Activated CD4-positive, alpha-beta memory T cell treated with anti-CD3 and anti-CD28 coated beads, Interleukin-2, amount 10 ng/mL, durations not matched to agents 7 days and 5 days (primary cell): ENCODE measurements around the gene KRTAP13-3. TPM values are rescaled to one million over a fixed set of nuclear protein-coding genes. Genes with fewer than 3 reads are reported as not detected.

ENCODE experiments used
- CTCF ChIA-PET: fragments of 350-600 bp; sonication (Branson Sonifier 250); formaldehyde crosslinking; loops from one replicate; lab custom pipeline; 2021; ENCODE audit warnings: antibody characterized with exemption, inconsistent platforms; lab: Charles Lee
- POLR2A ChIA-PET: fragments of 350-600 bp; sonication (Branson Sonifier 250); formaldehyde crosslinking; loops from one replicate; lab custom pipeline; 2021; ENCODE audit warnings: antibody characterized with exemption; lab: Charles Lee
- DNase-seq: peaks from one replicate; pipeline ENCODE4 v3.0.0-alpha.2; 2020
- H3K27ac Mint-ChIP-seq: one replicate; pipeline ENCODE4 v1.8.0; 2021; ENCODE audit warnings: mild to moderate bottlenecking, mixed read lengths
- H3K27me3 Mint-ChIP-seq: one replicate; pipeline ENCODE4 v1.8.0; 2021; ENCODE audit warnings: mixed read lengths
- H3K36me3 Mint-ChIP-seq: one replicate; pipeline ENCODE4 v1.8.0; 2021; ENCODE audit warnings: low read depth, mixed read lengths
- H3K4me1 Mint-ChIP-seq: one replicate; pipeline ENCODE4 v1.8.0; 2021; ENCODE audit warnings: mixed read lengths
- H3K4me3 Mint-ChIP-seq: one replicate; pipeline ENCODE4 v1.8.0; 2021; ENCODE audit warnings: mild to moderate bottlenecking, mixed read lengths
- H3K9me3 Mint-ChIP-seq: one replicate; pipeline ENCODE4 v1.8.0; 2021; ENCODE audit warnings: mixed read lengths
- total RNA-seq, 2 experiments: library from RNA; stranded (reverse); gene quantifications; one replicate each; pipeline ENCODE4 v1.2.3, GENCODE V29; 2021

The KRTAP13-3 gene, protein sequence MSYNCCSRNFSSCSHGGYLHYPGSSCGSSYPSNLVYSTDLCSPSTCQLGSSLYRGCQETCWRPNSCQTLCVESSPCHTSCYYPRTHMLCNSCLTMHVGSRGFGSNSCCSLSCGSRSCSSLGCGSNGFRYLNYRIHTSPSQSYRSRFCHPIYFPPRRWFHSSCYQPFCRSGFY
- total RNA-seq, result not detected

- POLR2A ChIA-PET, result no interaction called here
- Mint-ChIP-seq H3K27ac (no peak within 1 kb of the TSS), H3K27me3 (peaks cover 1% of the 10 kb centered on the region), H3K36me3 (no peaks in the 10 kb centered on the region), H3K4me3 (no peak within 1 kb of the TSS), H3K4me1 (no peaks in the 10 kb centered on the region), H3K9me3 (no peaks in the 10 kb centered on the region)
- CTCF ChIA-PET, result no interaction called here
- DNase-seq, result no peak
These were observed at the start of gene KRTAP13-3 for GRCh38 chr21:30425826-30426225. Gene KRTAP13-3 (minus strand): TSS chr21:30425926. CDS start chr21:30425912, 14 bp downstream.

- CTCF ChIA-PET, result no interaction called here
- H3K36me3 Mint-ChIP-seq, result no peaks in the 10 kb centered on the region
These were observed 43.4 kb upstream of the KRTAP13-3 start for GRCh38 chr21:30468900-30469714.

GRCh38 chr21:30463713-30464112 is 38.0 kb upstream of the KRTAP13-3 start:
- H3K27me3 Mint-ChIP-seq, result no peaks in the 10 kb centered on the region
- CTCF ChIA-PET, result interaction anchor here (0.7 kb wide), 1 partner anchor 1359 kb away, joined by 4 read pairs; no protein-coding TSS in a partner anchor
- no peak for DNase-seq
- no peaks in the 10 kb centered on the region for H3K36me3 Mint-ChIP-seq
- no peak overlapping the region for H3K4me3 Mint-ChIP-seq
- H3K9me3 Mint-ChIP-seq, result peaks cover 4% of the 10 kb centered on the region
- no peak overlapping the region for H3K27ac Mint-ChIP-seq
- no peaks in the 10 kb centered on the region for H3K4me1 Mint-ChIP-seq
- POLR2A ChIA-PET, result no interaction called here

More at GRCh38 chr21:30468900-30469714, 43.4 kb upstream of the KRTAP13-3 start:
- H3K4me3 Mint-ChIP-seq, result no peak overlapping the region
- POLR2A ChIA-PET, result no interaction called here
- no peak for DNase-seq
- no peaks in the 10 kb centered on the region for H3K27me3 Mint-ChIP-seq
- H3K27ac Mint-ChIP-seq, result no peak overlapping the region
- no peaks in the 10 kb centered on the region for H3K9me3 Mint-ChIP-seq
- no peaks in the 10 kb centered on the region for H3K4me1 Mint-ChIP-seq

DNA sequence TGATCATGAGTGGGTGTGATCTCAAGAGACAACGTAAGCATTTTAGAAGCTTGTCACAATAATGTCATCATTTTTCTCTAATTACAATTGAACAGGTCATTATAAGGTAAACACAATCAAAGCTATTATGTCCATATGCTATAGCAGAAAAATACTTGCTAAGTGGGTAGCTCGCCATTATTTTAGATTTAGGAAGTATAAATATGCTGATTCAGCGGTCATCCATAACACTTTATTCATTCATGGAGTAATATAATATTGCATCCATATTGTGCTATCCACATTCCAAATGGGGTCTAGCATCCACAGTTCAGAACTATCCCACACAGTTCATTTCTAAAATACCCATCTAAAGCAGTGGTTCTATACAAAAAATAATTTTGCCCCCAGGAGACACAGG is 22.8 kb upstream of the KRTAP13-3 start:
- no peaks in the 10 kb centered on the region for H3K4me1 Mint-ChIP-seq
- H3K36me3 Mint-ChIP-seq, result no peaks in the 10 kb centered on the region
- H3K27ac Mint-ChIP-seq, result no peak overlapping the region
- POLR2A ChIA-PET, result interaction anchor here (0.6 kb wide), 1 partner anchor 634 kb away, joined by 3 read pairs; no protein-coding TSS in a partner anchor
- no peak overlapping the region for H3K4me3 Mint-ChIP-seq
- DNase-seq, result no peak
- no peaks in the 10 kb centered on the region for H3K27me3 Mint-ChIP-seq
- CTCF ChIA-PET, result no interaction called here
- no peaks in the 10 kb centered on the region for H3K9me3 Mint-ChIP-seq

GRCh38 chr21:30447056-30447455 is 21.3 kb upstream of the KRTAP13-3 start:
- Mint-ChIP-seq H3K9me3 (no peaks in the 10 kb centered on the region), H3K27ac (no peak overlapping the region), H3K4me3 (no peak overlapping the region), H3K4me1 (no peaks in the 10 kb centered on the region), H3K27me3 (no peaks in the 10 kb centered on the region), H3K36me3 (no peaks in the 10 kb centered on the region)
- POLR2A ChIA-PET, result no interaction called here
- CTCF ChIA-PET, result no interaction called here
- no peak for DNase-seq

- DNase-seq, result no peak
- Mint-ChIP-seq H3K4me1 (no peaks in the 10 kb centered on the region), H3K4me3 (no peak overlapping the region), H3K27ac (no peak overlapping the region), H3K9me3 (no peaks in the 10 kb centered on the region), H3K36me3 (no peaks in the 10 kb centered on the region), H3K27me3 (no peaks in the 10 kb centered on the region)
- ChIA-PET CTCF (no interaction called here), POLR2A (no interaction called here)
These were observed 18.5 kb upstream of the KRTAP13-3 start for GRCh38 chr21:30444204-30444603.

- no peak overlapping the region for H3K27ac Mint-ChIP-seq
- CTCF ChIA-PET, result no interaction called here
- POLR2A ChIA-PET, result no interaction called here
These were observed 17.5 kb upstream of the KRTAP13-3 start for GRCh38 chr21:30443226-30443625.

GRCh38 chr21:30439975-30440374 is 14.2 kb upstream of the KRTAP13-3 start, which contains the start of gene KRTAP15-1:
Gene KRTAP15-1 (plus strand): TSS chr21:30440275. CDS start chr21:30440328, 53 bp downstream.
- POLR2A ChIA-PET, result no interaction called here
- Mint-ChIP-seq H3K27me3 (no peaks in the 10 kb centered on the region), H3K9me3 (no peaks in the 10 kb centered on the region), H3K27ac (no peak within 1 kb of the TSS), H3K4me3 (no peak within 1 kb of the TSS), H3K36me3 (no peaks in the 10 kb centered on the region), H3K4me1 (no peaks in the 10 kb centered on the region)
- CTCF ChIA-PET, result no interaction called here
- no peak for DNase-seq

More at GRCh38 chr21:30443226-30443625, 17.5 kb upstream of the KRTAP13-3 start:
- H3K4me3 Mint-ChIP-seq, result no peak overlapping the region
- no peaks in the 10 kb centered on the region for H3K27me3 Mint-ChIP-seq
- H3K9me3 Mint-ChIP-seq, result no peaks in the 10 kb centered on the region
- no peaks in the 10 kb centered on the region for H3K4me1 Mint-ChIP-seq
- H3K36me3 Mint-ChIP-seq, result no peaks in the 10 kb centered on the region
- no peak for DNase-seq

- Mint-ChIP-seq H3K4me3 (no peak overlapping the region), H3K27ac (no peak overlapping the region), H3K36me3 (no peaks in the 10 kb centered on the region), H3K4me1 (no peaks in the 10 kb centered on the region), H3K9me3 (no peaks in the 10 kb centered on the region), H3K27me3 (no peaks in the 10 kb centered on the region)
- ChIA-PET CTCF (no interaction called here), POLR2A (no interaction called here)
- DNase-seq, result no peak
These were observed 11.4 kb upstream of the KRTAP13-3 start for GRCh38 chr21:30437010-30437565.

- ChIA-PET POLR2A (interaction anchor here (1.3 kb wide), 1 partner anchor 49 kb away, joined by 3 read pairs; no protein-coding TSS in a partner anchor), CTCF (no interaction called here)
- no peaks in the 10 kb centered on the region for H3K27me3 Mint-ChIP-seq
- no peaks in the 10 kb centered on the region for H3K36me3 Mint-ChIP-seq
- no peaks in the 10 kb centered on the region for H3K9me3 Mint-ChIP-seq
- no peak overlapping the region for H3K27ac Mint-ChIP-seq
- no peaks in the 10 kb centered on the region for H3K4me1 Mint-ChIP-seq
- no peak overlapping the region for H3K4me3 Mint-ChIP-seq
- DNase-seq, result peak; percentile 16
These were observed 8.4 kb upstream of the KRTAP13-3 start for GRCh38 chr21:30434033-30434631.

GRCh38 chr21:30430170-30430655 is 4.5 kb upstream of the KRTAP13-3 start, which contains the start of gene KRTAP13-4:
Gene KRTAP13-4 (plus strand): TSS chr21:30430220. CDS start chr21:30430276, 56 bp downstream.
- Mint-ChIP-seq H3K36me3 (no peaks in the 10 kb centered on the region), H3K4me1 (no peaks in the 10 kb centered on the region), H3K9me3 (no peaks in the 10 kb centered on the region), H3K27ac (no peak within 1 kb of the TSS), H3K27me3 (peaks cover 1% of the 10 kb centered on the region), H3K4me3 (no peak within 1 kb of the TSS)
- CTCF ChIA-PET, result no interaction called here
- no peak for DNase-seq
- POLR2A ChIA-PET, result no interaction called here

- POLR2A ChIA-PET, result no interaction called here
- Mint-ChIP-seq H3K27ac (no peak overlapping the region), H3K4me1 (no peaks in the 10 kb centered on the region), H3K4me3 (no peak overlapping the region), H3K36me3 (no peaks in the 10 kb centered on the region), H3K9me3 (no peaks in the 10 kb centered on the region), H3K27me3 (peaks cover 1% of the 10 kb centered on the region)
- no peak for DNase-seq
- CTCF ChIA-PET, result no interaction called here
These were observed 1.0 kb upstream of the KRTAP13-3 start for GRCh38 chr21:30426731-30427130.

DNA sequence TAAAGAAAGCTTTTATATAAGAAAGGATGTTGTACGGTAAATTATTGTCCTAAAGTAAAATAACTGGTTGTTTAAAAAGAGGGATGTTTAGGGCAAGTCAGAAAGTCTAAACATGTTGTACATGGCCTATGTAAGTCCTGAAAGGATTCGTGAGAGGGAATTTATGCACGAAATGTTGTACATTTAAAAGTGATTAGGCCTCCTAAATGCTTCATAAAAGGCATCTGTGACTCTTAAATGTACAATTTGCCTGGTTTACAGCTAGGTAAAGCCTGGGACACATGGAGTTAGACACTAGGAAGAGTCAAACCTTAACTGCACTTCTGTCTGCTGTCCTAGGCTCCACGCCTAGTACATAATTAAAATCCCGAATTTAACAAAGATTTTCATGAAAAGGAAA is 9.7 kb downstream of the KRTAP13-3 start:
- Mint-ChIP-seq H3K4me1 (no peaks in the 10 kb centered on the region), H3K9me3 (peaks cover 4% of the 10 kb centered on the region), H3K27ac (no peak overlapping the region), H3K4me3 (no peak overlapping the region), H3K27me3 (no peaks in the 10 kb centered on the region), H3K36me3 (no peaks in the 10 kb centered on the region)
- ChIA-PET POLR2A (no interaction called here), CTCF (no interaction called here)
- no peak for DNase-seq
